Measurements from ENCODE around the gene STAM.
A peak's percentile ranks its signal among the peaks of the same experiment; 100 is the strongest.

The STAM gene

GRCh38 chr10:17647326-17647725 lies 3.4 kb downstream of the STAM start:
- DNase-seq (ENCODE audit: low read depth): no peak

DNA sequence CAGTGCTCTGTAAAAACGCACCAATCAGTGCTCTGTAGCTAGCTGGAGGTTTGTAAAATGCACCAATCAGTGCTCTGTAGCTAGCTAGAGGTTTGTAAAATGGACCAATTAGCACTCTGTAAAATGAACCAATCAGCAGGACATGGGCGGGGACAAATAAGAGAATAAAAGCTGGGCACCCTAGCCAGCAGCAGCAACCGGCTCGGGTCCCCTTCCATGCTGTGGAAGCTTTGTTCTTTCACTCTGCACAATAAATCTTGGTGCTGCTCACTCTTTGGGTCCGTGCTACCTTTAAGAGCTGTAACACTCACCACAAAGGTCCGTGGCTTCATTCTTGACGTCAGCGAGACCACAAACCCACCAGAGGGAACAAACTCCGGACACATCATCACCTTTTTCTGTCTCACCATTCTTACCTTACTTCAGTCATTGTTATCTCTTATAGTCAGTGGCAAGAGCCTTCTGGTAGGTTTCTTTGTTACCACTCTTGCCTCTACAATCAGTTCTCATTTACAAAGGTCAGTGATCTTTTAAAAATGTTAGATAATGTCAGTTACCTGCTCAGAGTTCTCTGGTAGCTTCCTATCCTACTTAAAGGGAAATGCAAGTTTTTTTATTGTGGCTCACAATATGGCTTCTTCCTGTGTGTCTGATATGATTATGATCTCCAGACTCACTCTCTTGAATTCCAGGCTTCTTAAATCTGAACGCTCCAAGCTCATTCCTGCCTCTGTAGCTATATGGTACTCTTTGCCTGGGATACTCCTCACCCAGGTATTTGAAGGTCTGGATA lies 4.5 kb downstream of the STAM start:
- no peak for DNase-seq (ENCODE audit: low read depth)

- DNase-seq (ENCODE audit: low read depth): no peak
Measured at GRCh38 chr10:17649052-17649451, 5.1 kb downstream of the STAM start.

- no peak for DNase-seq (ENCODE audit: low read depth)
Measured at GRCh38 chr10:17649836-17650235, 5.9 kb downstream of the STAM start.

GRCh38 chr10:17650416-17650815 lies 6.5 kb downstream of the STAM start:
- no peak for DNase-seq (ENCODE audit: low read depth)

GRCh38 chr10:17651896-17652295 lies 7.9 kb downstream of the STAM start:
- DNase-seq (ENCODE audit: low read depth): no peak

DNA sequence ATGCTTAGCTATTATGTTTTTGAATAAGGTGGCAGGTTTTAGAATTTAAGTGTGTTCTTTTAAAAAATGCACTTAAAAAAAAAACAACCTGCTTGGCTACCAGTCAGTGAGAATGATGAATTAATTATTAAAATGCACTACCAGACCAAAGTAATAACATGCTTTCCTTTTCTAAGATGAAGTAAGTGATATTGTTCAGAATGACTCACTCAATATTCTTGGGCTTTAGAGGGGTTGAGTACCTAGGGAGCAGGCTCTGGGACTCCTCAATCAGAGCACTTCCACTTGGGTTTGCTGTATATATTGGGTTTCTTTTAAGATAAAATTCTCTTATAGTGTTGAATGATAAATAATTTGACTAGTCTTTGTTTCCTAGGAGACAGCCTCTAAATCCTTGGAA lies 8.6 kb downstream of the STAM start:
- DNase-seq (ENCODE audit: low read depth): no peak

DNA sequence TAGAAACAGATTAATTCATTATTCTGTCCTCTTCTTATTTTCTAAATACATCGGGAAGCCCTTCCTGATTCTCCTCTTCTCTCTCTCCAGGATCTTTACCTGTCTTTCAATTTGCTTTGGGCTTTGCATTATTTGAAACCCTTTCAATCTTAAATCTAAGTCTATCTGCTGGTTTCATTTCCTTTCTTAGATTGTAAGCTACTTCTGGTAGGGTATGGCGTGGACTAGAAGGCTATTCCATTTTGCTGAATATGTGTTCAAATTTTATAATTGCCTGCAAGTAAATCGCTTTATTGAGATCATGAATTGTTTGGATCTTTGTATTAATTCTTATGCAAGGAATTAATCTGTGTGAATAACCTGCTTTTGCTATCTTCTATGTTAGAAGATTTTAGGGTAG lies 11.1 kb downstream of the STAM start:
- no peak for DNase-seq (ENCODE audit: low read depth)

- no peak for DNase-seq (ENCODE audit: low read depth)
Measured at GRCh38 chr10:17655567-17656146, 11.7 kb downstream of the STAM start.

DNA sequence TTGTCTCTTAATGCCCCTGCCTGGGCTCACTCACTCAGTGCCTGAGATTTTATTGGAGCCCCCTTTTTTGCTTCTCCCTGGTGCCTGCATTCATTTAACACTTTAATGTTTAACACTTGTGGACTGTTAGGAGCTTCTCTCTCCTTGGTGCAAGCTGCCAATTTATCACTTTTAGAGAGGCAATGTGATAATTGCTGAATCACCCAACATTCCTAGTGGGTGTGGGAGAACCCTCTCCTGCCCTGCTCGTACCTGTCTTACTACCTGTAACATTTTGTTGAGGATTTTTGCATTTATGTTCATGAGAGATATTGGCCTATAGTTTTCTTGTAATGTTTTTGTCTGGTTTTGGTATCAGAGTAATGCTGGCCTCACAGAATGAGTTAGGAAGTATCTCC lies 13.2 kb downstream of the STAM start:
- no peak for DNase-seq (ENCODE audit: low read depth)

GRCh38 chr10:17659365-17659764 lies 15.4 kb downstream of the STAM start:
- no peak for DNase-seq (ENCODE audit: low read depth)

- no peak for DNase-seq (ENCODE audit: low read depth)
Measured at GRCh38 chr10:17660921-17661320, 17.0 kb downstream of the STAM start.

DNA sequence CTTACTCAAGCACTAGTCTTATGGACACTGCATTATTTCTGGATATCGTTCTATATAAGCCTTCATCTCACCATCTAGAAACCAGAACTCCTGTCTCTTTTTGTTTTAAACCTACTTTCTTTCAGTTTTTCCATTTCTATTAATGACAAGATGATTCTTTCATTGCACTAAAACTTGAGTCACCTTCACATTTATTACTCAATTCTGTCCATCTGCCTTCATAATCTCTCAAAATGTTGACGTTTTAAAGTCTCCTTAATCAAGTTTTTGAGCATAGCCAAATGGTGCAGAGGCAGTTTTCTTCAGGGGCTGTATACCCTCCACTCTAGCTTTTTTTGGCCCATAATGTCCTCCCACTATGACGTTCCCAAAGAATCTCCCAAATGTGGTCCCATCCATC lies 17.6 kb downstream of the STAM start:
- DNase-seq (ENCODE audit: low read depth): no peak

GRCh38 chr10:17662193-17663138 lies 18.5 kb downstream of the STAM start:
- DNase-seq (ENCODE audit: low read depth): no peak

- no peak for DNase-seq (ENCODE audit: low read depth)
Measured at GRCh38 chr10:17663450-17663849, 19.5 kb downstream of the STAM start.

GRCh38 chr10:17665747-17666146 lies 21.8 kb downstream of the STAM start:
- DNase-seq (ENCODE audit: low read depth): peak; percentile 84

DNA sequence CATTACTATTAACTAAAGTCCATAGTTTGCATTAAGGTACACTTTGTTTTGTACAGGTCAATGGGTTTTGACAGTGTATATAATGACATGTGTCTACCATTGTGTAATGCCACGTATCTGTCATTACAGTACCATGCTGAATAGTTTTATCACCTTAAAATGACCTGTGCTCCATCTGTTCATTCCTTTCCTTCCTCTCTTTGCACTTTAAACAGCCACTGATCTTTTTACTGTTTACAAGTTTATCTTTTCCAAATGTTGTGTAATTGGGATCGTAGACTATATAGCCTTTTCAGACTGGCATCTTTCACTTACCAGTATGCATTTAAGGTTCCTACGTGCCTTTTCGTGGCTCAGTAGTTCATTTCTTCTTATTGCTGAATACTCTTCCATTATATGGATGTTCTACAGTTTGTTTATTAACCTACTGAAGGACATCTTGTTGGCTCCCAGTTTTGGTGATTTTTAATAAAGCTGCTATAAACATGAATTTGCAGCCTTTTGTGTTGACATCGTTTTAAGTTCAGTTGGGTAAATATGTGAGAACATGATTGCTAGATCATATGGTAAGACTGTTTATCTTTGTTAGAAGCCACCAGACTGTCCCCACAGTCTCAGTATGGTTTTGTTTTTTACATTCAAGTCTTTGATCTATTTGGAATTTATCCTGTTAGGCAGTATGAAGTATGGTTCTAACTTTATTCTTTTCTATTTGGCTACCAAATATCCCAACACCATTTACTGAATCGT lies 24.7 kb downstream of the STAM start:
- DNase-seq (ENCODE audit: low read depth): no peak

DNA sequence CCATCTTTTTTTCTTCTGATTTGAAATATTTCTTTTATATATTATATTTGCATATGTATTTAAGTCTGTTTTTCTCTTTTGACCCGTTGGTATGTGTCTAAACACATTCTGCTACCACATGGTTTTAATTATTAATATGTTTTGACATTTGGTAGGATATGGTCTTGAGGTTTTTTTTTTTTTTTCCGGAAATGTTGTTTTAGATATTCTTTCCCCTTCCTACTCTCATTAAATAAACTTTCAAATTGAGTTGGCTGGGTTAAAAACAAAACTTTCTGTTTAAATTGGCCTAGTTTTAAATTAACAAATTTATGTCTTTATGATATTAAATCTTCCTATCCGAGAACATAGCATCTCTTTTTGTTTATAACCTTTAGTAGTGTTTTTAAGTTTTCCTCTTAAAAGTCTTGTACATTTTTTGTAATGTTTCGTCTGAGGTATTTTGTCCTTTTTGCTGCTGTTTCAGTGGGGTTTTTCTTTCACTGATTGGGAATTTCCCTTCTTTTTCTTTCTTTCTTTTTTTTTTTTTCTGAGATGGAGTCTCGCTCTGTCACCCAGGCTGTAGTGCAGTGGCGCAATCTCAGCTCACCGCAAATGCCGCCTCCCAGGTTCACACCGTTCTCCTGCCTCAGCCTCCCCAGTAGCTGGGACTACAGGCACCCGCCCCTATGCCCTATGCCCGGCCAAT lies 25.4 kb downstream of the STAM start:
- DNase-seq (ENCODE audit: low read depth): no peak

DNA sequence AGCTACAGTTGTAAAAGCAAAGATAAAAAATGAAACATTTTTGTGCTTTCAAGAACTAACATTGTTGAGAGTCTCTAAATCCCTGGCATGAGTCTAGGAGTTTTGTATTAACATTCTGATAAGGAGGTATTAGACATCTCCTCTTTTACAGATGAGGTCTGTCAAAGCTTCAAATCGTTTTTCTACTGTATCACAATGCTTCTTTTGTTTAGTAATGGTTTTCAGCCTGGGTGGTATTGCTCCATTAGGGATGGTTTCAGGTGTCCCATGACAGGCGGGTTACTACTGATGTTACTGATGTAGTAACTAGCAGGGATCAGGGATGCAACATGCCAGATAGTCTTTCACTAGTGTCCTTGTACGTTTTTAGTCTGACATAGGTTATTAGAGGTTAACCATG lies 27.4 kb downstream of the STAM start:
- DNase-seq (ENCODE audit: low read depth): no peak

DNA sequence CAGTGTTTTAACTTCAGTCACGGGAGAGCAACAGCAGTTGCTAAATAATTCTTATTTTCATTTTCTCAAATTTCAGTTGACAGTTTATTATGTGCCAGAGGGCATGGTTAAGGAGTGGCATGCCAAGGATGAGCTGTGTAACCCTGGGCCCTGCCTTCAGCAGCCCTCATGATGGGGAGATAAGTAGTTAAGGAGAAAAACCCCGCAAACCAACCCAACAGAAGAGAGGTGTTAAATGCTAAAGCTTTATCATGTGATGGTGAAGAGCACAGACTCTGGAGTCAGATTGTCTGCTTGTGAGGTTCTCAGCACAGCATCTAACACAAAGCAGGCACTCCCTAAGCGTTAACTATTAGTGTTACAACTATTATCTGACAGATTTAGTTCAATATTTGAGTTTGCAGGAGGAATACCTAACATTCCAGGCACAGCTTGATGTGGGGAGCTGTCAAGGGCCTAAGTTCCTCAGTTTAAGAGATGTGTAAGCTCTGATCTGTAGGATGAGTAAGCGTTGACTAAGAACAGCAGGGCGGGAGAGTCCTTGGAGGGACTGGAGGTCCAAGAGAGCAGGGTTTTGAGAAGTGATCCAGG lies 29.6 kb downstream of the STAM start:
- peak; percentile 76 for DNase-seq (ENCODE audit: low read depth)

- no peak for DNase-seq (ENCODE audit: low read depth)
Measured at GRCh38 chr10:17674566-17674965, 30.6 kb downstream of the STAM start.

Data from GM04504 (cell line).